H9 (cell line): ENCODE data around the gene IZUMO1. TPM values are rescaled to one million over a fixed set of nuclear protein-coding genes. Genes with fewer than 3 reads are reported as not detected.

Experiments used
- DNase-seq: peaks from one replicate; pipeline ENCODE4 v3.0.0-alpha.2; 2017
- H2AFZ ChIP-seq: one replicate; pipeline ENCODE4 v1.6.1; 2013; ENCODE audit warnings: mild to moderate bottlenecking, low read length, control low read depth, moderate library complexity
- H2AK5ac ChIP-seq: 2 replicates; pipeline ENCODE4 v1.6.1; 2013; ENCODE audit warnings: low read length, control low read depth, mixed read lengths; ENCODE audit not compliant: insufficient read length
- H2BK120ac ChIP-seq: one replicate; pipeline ENCODE4 v1.6.1; 2013; ENCODE audit warnings: low read depth, mild to moderate bottlenecking, low read length, control low read depth, inconsistent platforms; ENCODE audit not compliant: poor library complexity, severe bottlenecking
- H2BK12ac ChIP-seq: 2 replicates; pipeline ENCODE4 v1.6.1; 2013; ENCODE audit warnings: low read length, control low read depth, mixed read lengths, low read depth; ENCODE audit not compliant: insufficient read length
- H2BK15ac ChIP-seq: 2 replicates; pipeline ENCODE4 v1.6.1; 2013; ENCODE audit warnings: low read depth, low read length, control low read depth
- H2BK20ac ChIP-seq: one replicate; pipeline ENCODE4 v1.6.1; 2013; ENCODE audit warnings: low read depth, mild to moderate bottlenecking, low read length, control low read depth, inconsistent platforms; ENCODE audit not compliant: poor library complexity, severe bottlenecking
- H2BK5ac ChIP-seq: 2 replicates; pipeline ENCODE4 v1.6.1; 2013; ENCODE audit warnings: low read length, control low read depth, mixed read lengths; ENCODE audit not compliant: insufficient read length
- H3K14ac ChIP-seq: 2 replicates; pipeline ENCODE4 v1.6.1; 2013; ENCODE audit warnings: low read length, control low read depth; ENCODE audit not compliant: insufficient read depth
- H3K18ac ChIP-seq: 2 replicates; pipeline ENCODE4 v1.6.1; 2013; ENCODE audit warnings: low read depth, mild to moderate bottlenecking, mixed read lengths, low read length, control low read depth; ENCODE audit not compliant: insufficient read length
- H3K23ac ChIP-seq: 2 replicates; pipeline ENCODE4 v1.6.1; 2013; ENCODE audit warnings: low read length, control low read depth, mixed read lengths, low read depth; ENCODE audit not compliant: insufficient read length
- H3K23me2 ChIP-seq: 2 replicates; pipeline ENCODE4 v1.6.1; 2013; ENCODE audit warnings: low read depth, mild to moderate bottlenecking, mixed read lengths, low read length, control low read depth; ENCODE audit not compliant: insufficient read length, poor library complexity, severe bottlenecking
- H3K27ac ChIP-seq: 2 replicates; pipeline ENCODE4 v1.5.1; 2013; ENCODE audit warnings: low read length, control low read depth, mixed read lengths, low read depth; ENCODE audit not compliant: insufficient read length
- H3K27me3 ChIP-seq: 2 replicates; pipeline ENCODE4 v1.6.1; 2013; ENCODE audit warnings: low read length, control low read depth, inconsistent platforms; ENCODE audit not compliant: insufficient read depth
- H3K4ac ChIP-seq: 2 replicates; pipeline ENCODE4 v1.6.1; 2013; ENCODE audit warnings: low read depth, mild to moderate bottlenecking, control low read depth, inconsistent platforms, low read length, moderate library complexity
- H3K4me1 ChIP-seq: 2 replicates; pipeline ENCODE4 v1.6.1; 2013; ENCODE audit warnings: low read length, control low read depth, inconsistent platforms; ENCODE audit not compliant: insufficient read depth
- H3K4me2 ChIP-seq: 2 replicates; pipeline ENCODE4 v1.6.1; 2013; ENCODE audit warnings: low read length, control low read depth, mixed read lengths; ENCODE audit not compliant: insufficient read length, insufficient read depth
- H3K56ac ChIP-seq: 2 replicates; pipeline ENCODE4 v1.6.1; 2013; ENCODE audit warnings: low read depth, mild to moderate bottlenecking, mixed read lengths, low read length, control low read depth; ENCODE audit not compliant: insufficient read length
- H3K79me1 ChIP-seq: 2 replicates; pipeline ENCODE4 v1.6.1; 2013; ENCODE audit warnings: low read depth, mild to moderate bottlenecking, moderate library complexity, low read length, control low read depth, inconsistent platforms; ENCODE audit not compliant: insufficient read depth, poor library complexity, severe bottlenecking
- H3K79me2 ChIP-seq: 2 replicates; pipeline ENCODE4 v1.6.1; 2013; ENCODE audit warnings: low read length, control low read depth, inconsistent platforms; ENCODE audit not compliant: insufficient read depth
- H3K9ac ChIP-seq: 2 replicates; pipeline ENCODE4 v1.6.1; 2013; ENCODE audit warnings: low read length, control low read depth, mixed read lengths; ENCODE audit not compliant: insufficient read length; ENCODE audit errors: extremely low read depth
- H3K9me3 ChIP-seq: one replicate; pipeline ENCODE4 v1.6.1; 2013; ENCODE audit warnings: low read depth, low read length, inconsistent platforms; ENCODE audit not compliant: control insufficient read depth
- H3T11ph ChIP-seq: one replicate; pipeline ENCODE4 v1.6.1; 2013; ENCODE audit warnings: mild to moderate bottlenecking, low read length, control low read depth, inconsistent platforms
- H4K20me1 ChIP-seq: one replicate; pipeline ENCODE4 v1.6.1; 2013; ENCODE audit not compliant: control insufficient read depth, insufficient read length, insufficient read depth
- H4K5ac ChIP-seq: 2 replicates; pipeline ENCODE4 v1.6.1; 2013; ENCODE audit warnings: low read depth, mild to moderate bottlenecking, mixed read lengths, low read length, control low read depth; ENCODE audit not compliant: insufficient read length
- H4K8ac ChIP-seq: replicated peaks from 2 replicates; pipeline ENCODE4 v1.6.1; 2013; ENCODE audit warnings: low read length, control low read depth, mixed read lengths, low read depth; ENCODE audit not compliant: insufficient read length
- H4K91ac ChIP-seq: 2 replicates; pipeline ENCODE4 v1.6.1; 2013; ENCODE audit warnings: low read depth, mild to moderate bottlenecking, moderate library complexity, mixed read lengths, low read length, control low read depth; ENCODE audit not compliant: insufficient read length
- H3K27ac Mint-ChIP-seq, 3 experiments: 2 replicates in 2 of 3; 3 replicates in 1 of 3; pipeline ENCODE4 v1.8.0; 2020 to 2021; ENCODE audit warnings: mixed read lengths in 3 of 3, mild to moderate bottlenecking in 1 of 3, moderate library complexity in 1 of 3
- H3K27me3 Mint-ChIP-seq: 2 replicates; pipeline ENCODE4 v1.8.0; 2021; ENCODE audit warnings: low read depth, mild to moderate bottlenecking, moderate library complexity, mixed read lengths
- H3K36me3 Mint-ChIP-seq, 3 experiments: 2 replicates in 2 of 3; 3 replicates in 1 of 3; pipeline ENCODE4 v1.8.0; 2020 to 2021; ENCODE audit warnings: low read depth in 3 of 3, mixed read lengths in 3 of 3; ENCODE audit not compliant: insufficient read depth in 1 of 3
- H3K4me1 Mint-ChIP-seq, 2 experiments: 2 replicates each; pipeline ENCODE4 v1.8.0; 2020; ENCODE audit warnings: mixed read lengths in 2 of 2
- H3K4me3 Mint-ChIP-seq, 2 experiments: 2 replicates in 1 of 2; 3 replicates in 1 of 2; pipeline ENCODE4 v1.8.0; 2020 to 2021; ENCODE audit warnings: mild to moderate bottlenecking in 2 of 2, mixed read lengths in 2 of 2, moderate library complexity in 1 of 2
- H3K9me3 Mint-ChIP-seq, 2 experiments: 2 replicates in 1 of 2; 3 replicates in 1 of 2; pipeline ENCODE4 v1.8.0; 2020; ENCODE audit warnings: mild to moderate bottlenecking in 2 of 2, mixed read lengths in 2 of 2, moderate library complexity in 1 of 2
- CTCF ChIP-seq: fragments of 200-600 bp; sonication (generic); conservative IDR thresholded peaks from 3 replicates; pipeline ENCODE4 v1.8.0; 2021; ENCODE audit warnings: antibody characterized with exemption, mild to moderate bottlenecking
- WGBS: extraction: QIAGEN DNeasy Blood & Tissue Kit; methylation state at CpG from one replicate; pipeline ENCODE4 v1.1.7; 2013; ENCODE audit warnings: missing lambda C conversion rate, low lambda C conversion rate, mixed read lengths; ENCODE audit not compliant: insufficient read length; ENCODE audit errors: extremely low coverage; 5-methylcytosine and 5-hydroxymethylcytosine counted together
- total RNA-seq: library from RNA; stranded (reverse); gene quantifications from 2 replicates; pipeline ENCODE4 v1.2.1, GENCODE V29; 2021

Gene IZUMO1
- total RNA-seq, 1 experiment from 2014 or later, result 3.7 TPM

DNA sequence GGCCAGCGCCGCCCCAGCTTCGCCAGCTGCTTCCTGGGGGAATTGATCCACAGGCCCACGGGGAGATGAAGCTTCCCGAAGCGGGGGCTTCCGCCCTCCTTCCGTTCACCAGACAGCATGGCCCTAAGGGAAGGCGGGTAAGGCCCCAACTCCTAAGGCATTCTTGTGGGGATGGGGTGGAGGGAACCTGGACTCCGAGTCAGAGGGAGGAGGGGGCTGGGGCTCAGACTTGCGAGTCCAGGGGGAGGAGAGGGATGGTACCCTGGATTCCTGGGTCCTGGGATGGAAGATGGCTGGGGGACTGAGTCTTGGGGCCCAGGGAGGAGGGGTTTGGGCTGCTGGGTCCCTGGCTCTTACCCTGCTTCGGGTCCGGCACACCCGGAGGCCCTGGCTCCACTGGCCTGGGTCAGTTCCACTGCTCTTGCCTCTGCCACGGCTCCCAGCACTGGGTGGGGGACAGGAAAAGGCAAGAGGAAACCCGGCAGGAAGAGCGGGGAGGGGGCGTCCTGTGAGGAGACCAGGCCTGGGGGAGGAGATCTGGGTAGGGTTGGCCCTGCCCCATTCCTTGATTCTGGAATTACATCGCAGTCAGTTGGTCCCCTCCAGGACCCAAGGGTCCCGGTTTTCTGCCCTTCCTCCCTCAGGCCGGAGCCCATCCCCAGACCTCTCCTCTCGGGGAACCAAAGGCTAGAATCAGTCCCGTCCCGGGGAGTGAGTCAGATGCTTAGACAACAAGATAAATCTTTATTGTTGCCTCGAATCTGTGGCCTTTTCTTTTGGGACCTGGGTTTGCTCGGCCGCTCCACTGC lies 6.3 kb downstream of the IZUMO1 start, which contains the start of gene RASIP1:
RASIP1 (minus strand) TSS at position 447 of the 809 bp plus-strand sequence; CDS start at position 119, 328 bp downstream.
- H3K56ac ChIP-seq, result no peak within 1 kb of the TSS
- H3K9ac ChIP-seq, result no peak within 1 kb of the TSS
- no peak within 1 kb of the TSS for H3K4ac ChIP-seq
- H2BK15ac ChIP-seq, result no peak within 1 kb of the TSS
- no peaks in the 10 kb centered on the region for H3K79me1 ChIP-seq
- no peak within 1 kb of the TSS for H3K18ac ChIP-seq
- H3T11ph ChIP-seq, result no peak within 1 kb of the TSS
- H3K4me1 Mint-ChIP-seq, result peaks cover 22 to 53% of the 10 kb centered on the region in 2 experiments
- H2BK12ac ChIP-seq, result no peak within 1 kb of the TSS
- H3K9me3 Mint-ChIP-seq, result no peaks in the 10 kb centered on the region
- H3K4me1 ChIP-seq, result no peaks in the 10 kb centered on the region; the same call in 1 of the 2 replicates
- peak within 1 kb of the TSS in 2 of 3 experiments; percentile 18 to 76; a peak in 2 of 7 replicates for H3K27ac Mint-ChIP-seq
- no peak within 1 kb of the TSS for H2AK5ac ChIP-seq
- no CpG with 5 or more reads among the region's 27 CpGs for WGBS
- H4K91ac ChIP-seq, result no peak within 1 kb of the TSS
- no peaks in the 10 kb centered on the region for H3K79me2 ChIP-seq
- H3K27me3 Mint-ChIP-seq, result peaks cover 21% of the 10 kb centered on the region
- H4K8ac ChIP-seq, result no peak within 1 kb of the TSS
- no peak within 1 kb of the TSS for H3K23ac ChIP-seq
- H3K9me3 ChIP-seq, result no peaks in the 10 kb centered on the region
- no peak within 1 kb of the TSS for H2AFZ ChIP-seq
- no peaks in the 10 kb centered on the region for H4K20me1 ChIP-seq
- H3K27ac ChIP-seq, result no peak within 1 kb of the TSS
- H3K23me2 ChIP-seq, result peaks cover 6% of the 10 kb centered on the region
- no peak within 1 kb of the TSS for H2BK5ac ChIP-seq
- H3K36me3 Mint-ChIP-seq, result no peaks in the 10 kb centered on the region
- no peak within 1 kb of the TSS for H4K5ac ChIP-seq
- H3K4me3 Mint-ChIP-seq, result peak within 1 kb of the TSS; percentile 36 to 76
- no peak for DNase-seq
- no peaks in the 10 kb centered on the region; the same call in 1 of the 2 replicates for H3K27me3 ChIP-seq
- no peak within 1 kb of the TSS for H3K14ac ChIP-seq
- H3K4me2 ChIP-seq, result peak within 1 kb of the TSS; percentile 54
- H2BK20ac ChIP-seq, result no peak within 1 kb of the TSS
- TF ChIP-seq CTCF, result no peak
- no peak within 1 kb of the TSS for H2BK120ac ChIP-seq
